Eye (tissue), 1 donor: ENCODE measurements around the gene ACSM6.
"Not testable (repeated sequence)": the region's sequence is repeated elsewhere in the genome, so short reads cannot be mapped to it uniquely, and the experiment has no call there.

ENCODE experiments used
- DNase-seq: peaks from one replicate; pipeline ENCODE4 v3.0.0-alpha.2; 2015

Gene ACSM6

DNA sequence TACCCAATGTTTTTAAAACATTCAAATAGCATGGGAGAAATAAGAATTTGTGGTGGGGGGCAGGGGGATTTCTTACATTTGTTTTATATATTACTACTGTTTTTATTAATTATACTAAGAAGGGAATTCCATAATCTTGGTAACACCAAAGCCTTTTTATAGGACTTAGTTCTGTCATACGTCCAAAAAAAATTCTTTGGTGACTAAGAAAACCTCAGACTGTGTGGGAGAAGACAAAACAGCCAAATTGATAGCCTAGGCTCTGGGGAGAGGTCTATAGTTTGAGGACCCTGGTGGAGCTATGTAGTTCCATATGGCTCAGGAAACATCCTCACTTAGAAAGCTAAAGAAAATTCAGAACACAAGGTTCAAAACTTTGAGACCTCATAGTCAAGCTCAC lies 23.4 kb downstream of the ACSM6 start:
- no peak for DNase-seq

DNA sequence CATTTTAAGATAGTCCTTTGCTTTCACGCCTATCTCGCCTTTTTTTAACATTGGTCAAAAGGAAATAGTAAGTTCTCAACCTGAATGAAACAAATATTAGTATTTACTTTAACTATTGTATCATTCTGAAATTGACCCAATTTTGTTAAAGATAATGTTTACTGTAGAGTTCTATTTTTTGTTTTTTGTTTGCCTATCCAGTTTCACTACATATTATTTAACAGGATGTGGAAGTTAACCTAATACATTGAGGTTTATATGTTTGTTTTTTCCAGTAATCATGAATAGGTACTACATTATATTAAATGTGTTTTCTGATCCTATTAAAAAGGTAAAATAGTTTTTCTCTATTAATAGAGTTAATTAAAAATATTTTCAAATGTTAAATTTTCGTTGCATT lies 26.5 kb downstream of the ACSM6 start:
- no peak for DNase-seq

DNA sequence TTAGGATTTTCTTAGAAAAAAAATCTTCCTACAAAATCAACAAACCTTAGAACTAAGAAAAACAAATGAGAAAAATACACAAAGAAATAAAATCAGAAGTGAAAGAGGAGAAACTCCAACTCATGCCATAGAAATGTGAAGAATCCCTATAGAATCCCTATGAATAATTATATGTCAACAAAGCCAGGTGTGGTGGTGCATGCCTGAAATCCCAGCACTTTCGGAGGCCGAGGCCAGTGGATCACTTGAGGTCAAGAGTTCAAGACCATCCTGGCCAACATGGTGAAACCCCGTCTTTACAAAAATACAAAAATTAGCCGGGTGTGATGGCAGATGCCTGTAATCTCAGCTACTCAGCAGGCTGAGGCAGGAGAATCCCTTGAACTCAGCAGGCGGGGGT lies 27.1 kb downstream of the ACSM6 start:
- DNase-seq, result no peak

DNA sequence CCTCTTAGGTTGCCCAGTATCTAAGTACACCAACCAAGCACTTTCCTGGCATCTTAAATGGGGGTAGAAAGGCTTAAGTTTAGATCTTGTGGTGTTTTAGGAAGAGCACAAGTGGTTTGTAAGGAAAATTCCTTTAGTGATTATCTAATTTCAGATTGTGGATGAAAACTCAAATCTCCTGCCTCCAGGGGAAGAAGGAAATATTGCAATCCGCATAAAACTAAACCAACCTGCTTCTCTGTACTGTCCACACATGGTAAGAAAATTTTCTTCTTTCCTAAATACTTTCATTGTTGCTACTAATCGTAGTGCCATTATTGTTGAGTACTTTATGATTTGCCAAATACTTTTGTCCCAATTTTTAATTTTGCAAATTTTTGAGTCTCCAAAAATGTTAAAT lies 31.1 kb downstream of the ACSM6 start:
- DNase-seq, result no peak

DNA sequence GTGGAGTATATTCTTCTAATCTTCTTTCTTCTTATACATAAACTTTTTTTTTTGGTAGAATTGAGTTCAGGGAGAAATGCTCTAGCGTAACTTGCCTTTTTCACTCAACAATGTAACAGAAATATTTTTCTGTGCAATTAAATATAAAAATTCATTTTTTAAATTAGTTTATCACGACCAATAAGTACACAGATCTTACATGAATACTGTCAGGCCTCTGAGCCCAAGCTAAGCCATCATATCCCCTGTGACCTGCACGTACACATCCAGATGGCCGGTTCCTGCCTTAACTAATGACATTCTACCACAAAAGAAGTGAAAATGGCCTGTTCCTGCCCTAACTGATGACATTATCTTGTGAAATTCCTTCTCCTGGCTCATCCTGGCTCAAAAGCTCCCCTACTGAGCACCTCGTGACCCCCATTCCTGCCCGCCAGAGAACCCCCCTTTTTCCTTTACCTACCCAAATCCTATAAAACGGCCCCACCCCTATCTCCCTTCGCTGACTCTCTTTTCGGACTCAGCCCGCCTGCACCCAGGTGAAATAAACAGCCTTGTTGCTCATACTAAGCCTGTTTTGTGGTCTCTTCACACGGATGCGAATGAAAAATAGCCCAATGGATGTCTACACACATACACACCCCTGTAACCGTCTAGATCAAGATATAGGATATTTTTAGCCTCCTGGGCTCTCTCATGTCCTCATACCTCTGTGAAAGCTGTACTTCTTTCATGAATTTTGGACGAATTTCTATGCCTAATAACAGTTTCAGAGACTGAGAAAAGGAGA lies 35.1 kb downstream of the ACSM6 start:
- DNase-seq, result not testable (repeated sequence)

DNA sequence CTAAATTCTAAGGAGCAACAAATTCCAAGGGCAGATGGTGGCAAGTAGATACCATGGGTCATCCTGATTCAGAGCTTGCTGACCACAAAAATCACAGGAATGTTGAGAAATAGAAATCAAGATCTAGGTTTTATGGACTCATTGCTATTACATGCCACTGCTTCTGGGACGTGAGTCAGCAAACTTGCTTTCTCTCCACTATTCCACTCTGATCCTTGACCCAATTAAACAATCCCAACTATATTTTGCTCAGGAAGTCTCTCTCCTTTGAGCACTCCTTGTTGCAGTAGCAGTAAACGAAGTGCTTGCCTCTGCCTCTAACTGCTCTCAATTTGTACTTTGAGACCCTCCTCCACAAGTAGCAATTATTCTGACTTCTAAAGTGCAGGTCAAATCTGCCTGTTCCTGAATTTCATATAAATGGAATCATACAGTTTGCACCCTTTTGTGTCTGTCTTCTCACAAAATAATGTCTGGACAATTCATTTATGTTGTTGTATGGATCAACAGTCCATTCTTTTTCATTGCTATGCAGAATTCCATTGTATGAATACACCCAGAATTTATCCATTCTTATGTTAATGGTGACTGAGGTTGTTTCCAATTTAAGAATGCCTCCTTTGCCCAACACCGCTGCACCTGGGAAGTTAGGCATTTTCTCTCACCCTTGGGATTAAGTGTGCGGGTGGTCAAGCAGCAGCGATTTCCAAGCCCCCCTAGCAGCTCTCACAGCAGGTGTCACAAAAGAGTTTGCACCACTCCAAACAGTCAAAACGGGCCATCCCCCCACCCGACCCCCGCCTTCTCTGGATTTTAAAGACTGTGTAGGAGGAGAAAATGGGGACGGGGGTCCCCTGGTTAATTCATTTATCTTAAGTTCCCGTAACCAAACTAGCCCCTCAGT lies 35.9 kb downstream of the ACSM6 start:
- peak; percentile 25 for DNase-seq

DNA sequence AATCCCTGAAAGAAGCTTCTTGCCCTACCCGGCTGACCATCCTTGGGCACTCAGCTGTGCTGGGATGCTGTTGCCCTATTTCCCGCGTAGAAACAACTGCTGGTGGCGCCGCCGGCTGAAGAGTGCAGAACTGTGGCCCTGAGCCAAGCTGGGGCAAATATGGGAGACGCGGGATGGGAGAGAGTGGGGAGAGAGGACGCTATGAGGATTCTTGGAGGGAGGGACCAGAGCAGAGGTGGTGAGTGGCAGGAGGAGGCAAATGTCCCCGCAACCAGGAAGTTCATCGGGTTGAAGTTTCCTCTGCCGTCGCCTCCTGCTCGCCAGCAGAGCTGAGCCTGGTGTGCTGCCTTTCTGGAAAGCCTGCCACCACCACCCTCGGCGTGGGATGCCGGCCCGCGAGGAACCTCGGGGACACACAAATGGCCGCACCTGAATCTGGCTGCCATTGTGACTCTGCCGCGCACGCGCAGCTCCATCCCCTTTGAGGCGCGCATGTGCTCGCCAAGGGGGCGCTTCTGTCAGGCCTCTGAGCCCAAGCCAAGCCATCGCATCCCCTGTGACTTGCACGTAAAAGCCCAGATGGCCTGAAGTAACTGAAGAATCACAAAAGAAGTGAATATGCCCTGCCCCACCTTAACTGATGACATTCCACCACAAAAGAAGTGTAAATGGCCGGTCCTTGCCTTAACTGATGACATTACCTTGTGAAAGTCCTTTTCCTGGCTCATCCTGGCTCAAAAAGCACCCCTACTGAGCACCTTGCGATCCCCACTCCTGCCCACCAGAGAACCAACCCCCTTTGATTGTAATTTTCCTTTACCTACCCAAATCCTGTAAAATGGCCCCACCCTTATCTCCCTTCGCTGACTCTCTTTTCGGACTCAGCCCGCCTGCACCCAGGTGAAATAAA lies 36.9 kb downstream of the ACSM6 start:
- peak; percentile 80 for DNase-seq

DNA sequence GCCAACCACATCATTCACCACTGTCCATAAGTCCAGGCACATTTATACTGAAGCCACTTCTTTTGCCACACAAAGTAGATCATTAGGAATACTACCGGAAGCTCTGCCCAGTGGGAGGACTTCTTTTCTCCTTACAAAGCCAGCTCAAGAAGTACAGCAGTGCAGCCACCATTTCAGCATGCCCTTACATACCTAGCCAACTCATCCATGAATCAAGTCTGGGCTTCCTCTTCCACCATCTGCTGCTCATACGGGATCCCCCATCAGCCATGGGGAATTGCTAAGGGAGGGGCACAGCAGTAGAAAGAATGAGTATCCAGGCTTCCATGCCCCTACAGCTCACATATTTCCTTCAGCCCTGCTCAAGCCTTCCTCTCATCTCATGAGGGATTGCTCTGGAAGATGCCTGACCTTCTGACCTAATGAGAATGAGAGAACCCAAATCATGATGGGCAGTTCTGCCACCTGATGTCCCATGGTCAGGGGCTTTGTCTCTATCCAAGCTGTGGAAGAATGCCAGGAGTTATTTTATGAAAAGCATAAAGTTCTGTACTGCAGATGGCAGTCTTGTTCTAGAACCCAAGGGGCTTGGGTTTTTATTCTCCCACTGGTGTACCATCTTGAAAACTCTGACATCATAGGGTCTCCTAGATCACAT lies 39.5 kb downstream of the ACSM6 start:
- DNase-seq, result no peak

DNA sequence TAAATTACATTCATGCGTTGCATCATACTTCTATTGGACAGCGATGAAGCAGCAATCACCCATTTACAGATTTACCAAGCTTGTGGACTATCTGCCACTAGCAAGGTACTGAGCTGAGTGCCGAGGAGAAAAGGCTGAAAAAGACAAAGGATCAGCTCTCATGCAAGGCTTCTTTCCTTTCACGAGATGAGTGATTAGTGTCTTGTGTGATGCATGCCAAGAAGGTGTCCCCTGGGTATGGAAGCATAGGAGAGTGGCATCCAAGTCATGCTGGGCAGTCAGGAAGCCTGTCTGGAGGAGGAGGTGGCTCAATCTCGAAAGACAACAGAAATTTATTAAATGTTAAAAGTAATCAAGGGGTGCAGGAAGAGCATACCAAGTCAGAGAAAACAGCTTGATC lies 40.9 kb downstream of the ACSM6 start:
- DNase-seq, result no peak

DNA sequence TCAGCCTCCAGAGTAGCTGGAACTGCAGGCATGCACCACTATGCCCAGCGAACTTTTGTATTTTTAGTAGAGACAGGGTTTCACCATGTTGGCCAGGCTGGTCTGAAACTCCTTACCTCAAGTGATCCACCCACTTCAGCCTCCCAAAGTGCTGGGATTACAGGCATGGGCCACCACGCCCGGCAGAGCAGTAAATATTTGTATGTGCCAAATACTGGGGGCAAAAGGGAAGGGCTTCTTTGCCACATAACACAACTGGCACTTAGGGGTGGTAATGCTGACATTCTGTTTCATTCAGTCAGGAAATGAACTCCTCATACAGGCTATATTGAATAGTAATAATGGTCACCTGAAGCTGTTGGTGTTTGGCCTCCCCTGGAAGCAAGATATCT lies 41.6 kb downstream of the ACSM6 start:
- no peak for DNase-seq

DNA sequence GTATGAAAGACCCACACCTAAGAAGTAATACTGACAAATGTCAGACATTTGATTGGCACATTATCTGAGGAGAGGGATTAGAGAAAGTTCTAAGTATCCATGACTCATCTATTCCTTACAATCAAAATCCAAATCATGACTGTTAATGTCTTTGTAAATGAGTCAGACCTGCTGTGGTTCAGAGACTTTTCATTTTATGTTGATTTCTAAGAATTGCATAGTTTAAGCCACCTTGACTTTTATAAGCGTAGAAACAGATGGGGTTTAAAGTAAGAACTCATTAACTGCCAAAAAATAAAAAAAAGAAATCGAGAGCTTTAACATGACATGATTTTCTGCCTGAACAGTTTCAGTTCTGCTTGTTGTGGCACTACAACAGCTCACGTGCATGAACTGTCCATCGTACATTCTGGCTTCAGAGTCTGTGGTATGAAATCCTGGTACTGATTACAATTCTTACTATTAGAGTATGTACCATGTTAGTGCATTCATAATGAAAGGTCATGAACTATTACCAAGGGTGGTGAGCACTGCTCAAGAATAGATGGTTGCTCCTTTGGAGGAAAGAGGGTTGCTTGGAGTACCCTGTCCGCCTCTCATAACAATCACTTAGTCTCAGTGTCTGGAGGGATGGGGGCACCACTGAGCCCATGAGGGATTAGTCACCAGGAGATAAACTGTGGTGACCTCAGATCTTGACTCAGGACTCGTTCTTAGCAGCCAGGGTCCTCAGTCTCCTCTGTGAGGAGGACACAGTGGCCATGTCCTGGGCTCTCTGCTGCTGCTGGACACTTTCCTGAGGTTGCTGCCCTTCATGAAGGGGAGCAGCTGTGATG lies 42.2 kb downstream of the ACSM6 start:
- DNase-seq, result no peak

DNA sequence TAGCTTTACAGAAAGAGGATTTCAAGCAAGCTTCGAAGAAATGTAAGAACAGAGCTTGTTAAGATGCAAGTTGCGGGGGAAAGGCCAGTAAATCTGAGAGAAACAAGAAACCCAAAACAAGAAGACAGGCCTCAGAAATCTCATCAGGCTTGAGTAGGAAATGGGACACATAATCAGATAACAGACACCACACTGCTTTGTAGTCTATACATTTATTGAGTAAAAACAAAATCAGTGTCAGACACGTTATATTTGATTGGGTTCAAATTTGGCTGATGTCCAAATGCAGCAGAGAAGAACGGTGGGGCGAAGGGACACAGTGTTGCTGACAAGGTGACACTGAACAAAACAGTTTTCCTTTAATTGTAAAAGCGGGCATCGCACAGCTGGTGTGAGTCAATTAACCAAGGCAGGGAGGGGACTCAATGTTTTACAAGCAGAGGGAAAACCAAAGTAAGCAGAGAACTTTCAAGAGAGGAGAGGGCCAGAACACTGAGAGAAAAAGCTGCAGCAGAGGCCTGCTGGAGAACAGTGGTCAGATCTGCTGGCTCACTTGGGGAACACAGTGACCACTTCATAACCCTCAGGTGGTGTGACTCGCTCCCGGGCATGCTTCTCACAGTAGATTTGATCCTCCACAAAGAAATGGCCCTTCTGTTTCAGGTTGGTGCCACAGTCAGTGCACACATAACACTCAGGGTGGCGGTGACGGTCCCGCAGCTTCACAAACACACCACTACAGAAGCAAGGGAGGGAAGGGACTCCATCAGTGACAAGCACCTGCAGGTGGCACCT lies 43.5 kb downstream of the ACSM6 start:
- DNase-seq, result no peak

DNA sequence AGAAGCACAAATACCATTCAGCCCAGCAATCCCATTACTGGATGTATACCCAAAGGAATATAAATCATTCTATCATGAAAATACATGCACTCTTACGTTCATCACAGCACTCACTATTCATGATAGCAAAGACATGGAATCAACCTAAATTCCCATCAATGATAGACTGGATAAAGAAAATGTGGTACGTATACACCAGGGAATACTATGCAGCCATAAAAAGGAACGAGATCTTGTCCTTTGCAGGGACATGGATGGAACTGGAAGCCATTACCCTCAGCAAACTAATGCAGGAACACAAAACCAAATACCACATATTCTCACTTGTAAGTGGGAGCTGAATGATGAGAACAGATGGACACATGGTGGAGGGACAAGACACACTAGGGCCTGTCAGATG lies 46.1 kb downstream of the ACSM6 start:
- DNase-seq, result not testable (repeated sequence)

DNA sequence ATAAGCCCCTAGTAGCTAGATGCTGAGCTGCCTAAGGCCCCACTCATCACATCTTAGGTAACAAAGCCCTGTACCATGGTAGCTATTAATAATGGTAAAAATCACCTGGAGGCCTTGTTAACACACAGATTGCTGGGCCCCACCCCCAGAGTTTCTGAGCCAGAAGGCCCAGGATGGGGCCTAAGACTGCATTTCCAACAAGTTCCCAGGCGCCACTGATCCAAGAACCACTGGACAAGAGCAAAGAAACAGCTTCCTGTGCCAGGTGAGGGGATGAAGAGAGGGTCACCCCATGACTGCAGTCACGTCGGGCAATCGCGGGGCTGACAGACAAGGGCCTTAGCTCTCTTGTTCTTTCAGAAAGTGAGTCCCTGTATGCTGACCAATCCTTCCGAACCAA lies 46.8 kb downstream of the ACSM6 start:
- DNase-seq, result no peak

DNA sequence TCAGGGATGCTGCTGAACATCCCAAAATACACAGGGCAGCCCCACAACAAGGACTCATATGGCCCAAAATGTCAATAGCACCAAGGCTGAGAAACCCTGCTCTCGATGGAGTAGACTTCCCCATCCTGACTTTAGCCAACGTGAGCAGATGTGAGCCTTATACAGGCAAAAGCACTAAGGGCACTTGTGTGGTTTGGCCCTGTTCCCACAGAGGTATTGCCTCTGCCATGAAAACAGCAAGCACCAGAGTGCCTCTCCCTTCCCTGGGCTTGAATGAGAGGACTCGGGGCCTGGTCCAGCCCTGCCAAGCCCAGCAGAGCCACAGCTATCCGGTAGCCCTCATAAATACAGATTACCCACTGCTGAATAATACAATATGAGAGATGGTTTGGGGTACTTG lies 47.5 kb downstream of the ACSM6 start:
- no peak for DNase-seq

DNA sequence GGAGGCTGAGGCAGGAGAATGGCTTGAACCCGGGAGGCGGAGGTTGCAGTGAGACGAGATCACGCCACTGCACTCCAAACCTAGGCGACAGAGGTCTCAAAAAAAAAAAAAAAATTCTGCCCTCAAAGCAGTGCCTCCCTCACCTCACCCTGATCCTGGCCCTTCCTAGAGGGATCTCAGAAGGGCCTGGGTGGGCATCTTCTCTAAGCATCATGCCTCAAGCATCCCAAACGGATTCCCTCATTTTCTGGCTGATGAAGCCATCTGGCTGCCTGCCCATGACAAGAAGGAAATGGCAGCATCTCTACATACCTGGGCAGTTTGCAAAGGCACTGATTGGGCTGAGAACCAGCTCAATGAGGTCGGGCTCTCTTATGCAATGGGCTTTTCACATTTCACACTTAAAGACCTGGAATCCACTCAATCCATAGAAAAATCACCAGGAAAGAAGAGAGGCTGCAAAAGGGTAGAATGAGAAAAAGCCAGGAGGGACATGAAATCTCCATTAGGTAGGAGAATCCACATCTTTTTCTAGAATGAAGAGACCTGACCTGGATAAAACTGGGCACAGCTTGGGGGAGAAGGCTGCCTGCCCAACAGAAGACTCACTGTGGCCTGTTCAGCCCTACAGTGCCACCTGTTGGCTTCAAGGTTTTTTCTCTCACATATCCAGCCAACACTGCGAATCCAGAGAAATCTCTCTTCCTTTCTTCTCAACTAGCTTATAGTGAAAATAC lies 48.7 kb downstream of the ACSM6 start:
- peak; percentile 73 for DNase-seq

DNA sequence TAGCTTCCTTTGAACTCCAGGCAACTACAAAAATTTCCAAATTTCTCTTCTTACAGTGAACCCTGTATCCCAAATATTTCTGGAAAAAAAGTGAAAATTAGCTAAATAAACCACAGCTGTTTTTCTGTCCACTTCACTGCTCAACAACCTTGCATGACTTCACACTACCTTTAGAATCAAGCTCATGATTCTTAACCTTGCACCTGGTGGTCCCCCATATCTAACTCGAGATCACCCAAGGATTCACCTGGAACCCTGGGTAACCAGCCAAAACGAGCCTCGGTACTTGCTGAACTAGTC lies 49.2 kb downstream of the ACSM6 start:
- DNase-seq, result no peak

DNA sequence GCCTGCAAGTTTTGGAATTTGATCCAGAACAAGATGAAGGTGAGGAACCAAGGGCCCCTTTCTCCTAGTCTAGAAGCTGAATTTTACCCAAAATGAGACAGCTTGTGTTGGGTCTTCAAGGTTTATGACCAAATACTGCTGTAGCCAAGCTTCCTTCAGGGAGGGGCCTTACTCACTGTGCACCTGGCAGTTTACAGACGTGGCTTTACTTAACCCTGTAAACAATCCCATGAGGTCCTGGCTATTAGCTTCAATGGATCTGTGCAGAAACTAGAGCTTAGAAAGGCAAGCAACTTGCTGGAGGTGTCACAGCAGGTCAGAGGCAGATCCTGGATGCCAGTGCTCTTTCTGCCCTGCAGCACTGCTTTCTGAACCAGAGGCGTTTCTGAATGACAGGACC lies 50.1 kb downstream of the ACSM6 start:
- DNase-seq, result no peak

DNA sequence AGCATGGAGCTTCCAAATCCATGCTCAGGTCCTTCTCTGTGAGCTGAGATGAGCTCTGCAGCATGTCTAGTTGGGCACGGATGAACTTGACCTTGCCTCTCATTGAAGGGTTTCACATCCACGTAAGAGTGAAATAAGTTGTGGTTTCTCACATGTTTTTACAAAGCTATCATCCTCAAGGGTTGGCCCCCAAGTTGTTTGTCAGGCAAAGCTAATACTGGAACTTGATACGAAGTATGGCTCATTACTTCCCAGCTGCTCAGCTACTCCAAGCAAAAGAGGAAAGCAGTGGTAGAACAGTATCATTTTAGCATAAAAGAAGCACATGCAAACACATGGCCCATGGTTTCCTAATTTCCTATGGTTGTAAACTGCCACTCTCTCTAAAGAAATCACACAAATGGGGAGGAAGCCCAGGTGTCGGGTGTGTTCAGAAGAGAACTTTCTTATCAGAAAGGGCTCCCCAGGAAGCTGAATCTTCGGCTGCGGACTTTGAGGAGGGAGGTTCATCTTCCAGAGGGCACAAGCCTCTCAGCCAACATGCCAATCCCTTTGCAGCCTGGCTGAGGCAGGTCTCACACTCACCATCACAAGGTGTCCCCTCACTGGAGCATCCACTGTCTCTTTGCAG lies 51.5 kb downstream of the ACSM6 start:
- no peak for DNase-seq

DNA sequence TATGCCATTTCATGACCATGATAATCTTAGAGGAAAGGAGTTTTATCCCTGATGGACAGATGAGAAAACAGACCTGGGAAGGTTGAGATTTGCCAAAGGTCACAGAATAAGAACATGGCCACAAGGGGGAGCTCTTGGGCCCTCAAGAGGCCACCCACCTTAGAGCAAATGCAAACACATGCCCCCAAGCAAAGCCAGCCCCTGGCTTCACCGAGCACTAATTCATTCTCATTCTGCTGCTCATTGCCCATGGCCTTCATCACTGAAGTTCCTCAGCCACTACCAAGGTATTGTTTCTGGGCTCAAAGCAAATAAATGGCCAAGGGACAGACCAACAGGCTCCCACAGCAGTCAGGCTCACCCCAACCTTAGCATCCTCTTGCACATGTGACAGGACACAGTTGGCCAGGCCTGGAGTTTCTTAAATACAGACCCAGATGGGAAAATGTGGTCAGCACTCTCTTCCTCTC lies 52.6 kb downstream of the ACSM6 start:
- DNase-seq, result peak; percentile 89
